ENCODE measurements around the gene FUT7. TPM values are rescaled to one million over a fixed set of nuclear protein-coding genes. Genes with fewer than 3 reads are reported as not detected.

FUT7 gene
- total RNA-seq, 1 experiment from 2014 or later = not detected

DNA sequence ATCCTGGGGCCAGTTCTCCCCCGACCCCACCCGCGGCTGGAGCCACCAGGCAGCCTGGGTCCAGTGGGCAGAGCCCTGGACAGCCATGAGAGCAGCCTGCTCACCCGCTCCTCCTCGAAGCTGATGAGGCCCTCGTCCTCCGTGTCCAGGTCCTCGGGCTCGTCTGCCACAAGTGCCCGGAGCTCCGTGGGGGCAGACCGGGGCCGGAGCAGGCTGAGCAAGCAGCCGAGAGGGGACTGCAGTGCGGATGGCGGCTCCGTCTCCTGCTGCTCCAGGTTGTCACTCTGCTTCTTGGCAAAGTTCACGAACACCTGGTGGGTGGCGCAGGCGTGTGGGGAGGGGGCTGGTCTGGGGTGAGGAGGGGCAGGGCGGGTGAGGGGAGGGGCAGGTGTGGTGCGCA lies 23.6 kb downstream of the FUT7 start:
- peaks cover 16 to 19% of the 10 kb centered on the region in 2 experiments for H3K9me3 Mint-ChIP-seq
- Histone ChIP-seq H3K56ac (ENCODE audit: insufficient read length, low read depth, low read length) (no peak overlapping the region), H3T11ph (ENCODE audit: low read length) (no peak overlapping the region), H2BK20ac (ENCODE audit: low read depth, low read length, poor library complexity, severe bottlenecking) (no peak overlapping the region), H4K20me1 (ENCODE audit: control insufficient read depth, insufficient read depth, insufficient read length) (peaks cover 2% of the 10 kb centered on the region), H4K8ac (replicated peaks; ENCODE audit: insufficient read length, low read depth, low read length) (no peak overlapping the region), H3K27me3 (ENCODE audit: insufficient read depth, low read length) (no peaks in the 10 kb centered on the region), H4K5ac (ENCODE audit: insufficient read length, low read depth, low read length) (no peak overlapping the region), H3K9ac (ENCODE audit: extremely low read depth, insufficient read length, low read length) (no peak overlapping the region), H3K18ac (ENCODE audit: insufficient read length, low read depth, low read length) (no peak overlapping the region), H3K9me3 (ENCODE audit: control insufficient read depth, low read depth, low read length) (no peaks in the 10 kb centered on the region), H3K4me2 (ENCODE audit: insufficient read depth, insufficient read length, low read length) (no peak overlapping the region), H3K79me1 (ENCODE audit: insufficient read depth, low read depth, low read length, poor library complexity, severe bottlenecking) (no peaks in the 10 kb centered on the region), H2BK12ac (ENCODE audit: insufficient read length, low read depth, low read length) (no peak overlapping the region), H3K4me1 (ENCODE audit: insufficient read depth, low read length) (no peaks in the 10 kb centered on the region), H3K14ac (ENCODE audit: insufficient read depth, low read length) (no peak overlapping the region), H3K4ac (ENCODE audit: low read depth, low read length) (no peak overlapping the region), H3K27ac (ENCODE audit: insufficient read length, low read depth, low read length) (no peak overlapping the region), H2AFZ (ENCODE audit: low read length) (no peak overlapping the region), H2BK15ac (ENCODE audit: low read depth, low read length) (no peak overlapping the region), H3K23ac (ENCODE audit: insufficient read length, low read depth, low read length) (no peak overlapping the region), H2AK5ac (ENCODE audit: insufficient read length, low read length) (no peak overlapping the region), H4K91ac (ENCODE audit: insufficient read length, low read depth, low read length) (no peak overlapping the region), H3K79me2 (ENCODE audit: insufficient read depth, low read length) (no peaks in the 10 kb centered on the region), H2BK120ac (ENCODE audit: low read depth, low read length, poor library complexity, severe bottlenecking) (no peak overlapping the region), H3K23me2 (ENCODE audit: insufficient read length, low read depth, low read length, poor library complexity, severe bottlenecking) (no peaks in the 10 kb centered on the region), H2BK5ac (ENCODE audit: insufficient read length, low read length) (no peak overlapping the region)
- no peaks in the 10 kb centered on the region for H3K4me1 Mint-ChIP-seq
- peaks cover 8% of the 10 kb centered on the region for H3K27me3 Mint-ChIP-seq (ENCODE audit: low read depth)
- no peak overlapping the region for H3K27ac Mint-ChIP-seq
- H3K36me3 Mint-ChIP-seq (ENCODE audit: insufficient read depth in 1 of 3, low read depth in 3 of 3) = peaks cover 5 to 6% (median 5%) of the 10 kb centered on the region in 3 experiments; a peak in 5 of 7 replicates
- no peak for DNase-seq
- no CpG with 5 or more reads among the region's 22 CpGs for WGBS (ENCODE audit: extremely low coverage, insufficient read length, low lambda C conversion rate)
- H3K4me3 Mint-ChIP-seq = no peak overlapping the region
- TF ChIP-seq, protein P1, sequence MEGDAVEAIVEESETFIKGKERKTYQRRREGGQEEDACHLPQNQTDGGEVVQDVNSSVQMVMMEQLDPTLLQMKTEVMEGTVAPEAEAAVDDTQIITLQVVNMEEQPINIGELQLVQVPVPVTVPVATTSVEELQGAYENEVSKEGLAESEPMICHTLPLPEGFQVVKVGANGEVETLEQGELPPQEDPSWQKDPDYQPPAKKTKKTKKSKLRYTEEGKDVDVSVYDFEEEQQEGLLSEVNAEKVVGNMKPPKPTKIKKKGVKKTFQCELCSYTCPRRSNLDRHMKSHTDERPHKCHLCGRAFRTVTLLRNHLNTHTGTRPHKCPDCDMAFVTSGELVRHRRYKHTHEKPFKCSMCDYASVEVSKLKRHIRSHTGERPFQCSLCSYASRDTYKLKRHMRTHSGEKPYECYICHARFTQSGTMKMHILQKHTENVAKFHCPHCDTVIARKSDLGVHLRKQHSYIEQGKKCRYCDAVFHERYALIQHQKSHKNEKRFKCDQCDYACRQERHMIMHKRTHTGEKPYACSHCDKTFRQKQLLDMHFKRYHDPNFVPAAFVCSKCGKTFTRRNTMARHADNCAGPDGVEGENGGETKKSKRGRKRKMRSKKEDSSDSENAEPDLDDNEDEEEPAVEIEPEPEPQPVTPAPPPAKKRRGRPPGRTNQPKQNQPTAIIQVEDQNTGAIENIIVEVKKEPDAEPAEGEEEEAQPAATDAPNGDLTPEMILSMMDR (conservative IDR thresholded peaks at IDR 0.05) = no peak

Data from H9 (cell line).